ENCODE measurements around the gene IL1RL2.

DNA sequence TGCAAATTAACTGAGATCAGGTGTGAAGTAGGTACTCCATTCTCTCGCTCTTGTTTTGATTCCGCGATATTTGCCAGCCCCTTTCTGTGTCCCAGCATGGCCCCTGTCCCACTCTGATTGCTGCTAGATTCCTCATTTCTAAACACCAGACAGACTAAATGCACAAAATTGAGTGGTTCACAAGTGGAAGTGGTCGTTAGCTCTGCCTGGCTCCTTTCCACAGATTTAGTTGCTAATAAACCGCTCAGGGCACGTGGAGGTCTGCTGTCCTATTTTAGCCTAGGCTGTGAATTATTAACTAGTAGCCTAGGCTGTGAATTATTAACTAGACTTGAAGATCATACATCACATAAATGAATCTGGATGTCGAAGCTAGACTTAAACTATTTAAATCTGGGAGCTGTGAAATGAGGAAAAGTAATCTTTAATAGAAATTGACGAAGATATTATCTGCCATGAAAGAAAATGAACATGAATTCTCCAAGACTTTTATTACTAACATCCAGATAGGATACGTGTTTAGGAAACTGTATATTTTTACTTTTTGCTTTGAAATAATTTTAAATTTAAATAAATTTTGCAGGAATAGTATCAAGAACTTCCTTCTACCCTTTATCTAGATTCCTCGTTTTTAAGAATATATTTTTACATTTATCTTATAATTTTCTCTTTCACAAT is 3.7 kb downstream of the IL1RL2 start:
- no peak for TF ChIP-seq ARNTL (CRISPR knock-in tag; IDR thresholded peaks at IDR 0.05; ENCODE audit: borderline replicate concordance, low read depth)
- TF ChIP-seq, protein P1, sequence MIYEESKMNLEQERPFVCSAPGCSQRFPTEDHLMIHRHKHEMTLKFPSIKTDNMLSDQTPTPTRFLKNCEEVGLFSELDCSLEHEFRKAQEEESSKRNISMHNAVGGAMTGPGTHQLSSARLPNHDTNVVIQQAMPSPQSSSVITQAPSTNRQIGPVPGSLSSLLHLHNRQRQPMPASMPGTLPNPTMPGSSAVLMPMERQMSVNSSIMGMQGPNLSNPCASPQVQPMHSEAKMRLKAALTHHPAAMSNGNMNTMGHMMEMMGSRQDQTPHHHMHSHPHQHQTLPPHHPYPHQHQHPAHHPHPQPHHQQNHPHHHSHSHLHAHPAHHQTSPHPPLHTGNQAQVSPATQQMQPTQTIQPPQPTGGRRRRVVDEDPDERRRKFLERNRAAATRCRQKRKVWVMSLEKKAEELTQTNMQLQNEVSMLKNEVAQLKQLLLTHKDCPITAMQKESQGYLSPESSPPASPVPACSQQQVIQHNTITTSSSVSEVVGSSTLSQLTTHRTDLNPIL (CRISPR knock-in tag; IDR thresholded peaks at IDR 0.05; ENCODE audit: low read depth), result no peak
- TF ChIP-seq ZNF565 (CRISPR knock-in tag; conservative IDR thresholded peaks at IDR 0.05; ENCODE audit: low read depth), result no peak
- no peak for TF ChIP-seq ZFP3 (CRISPR knock-in tag; IDR thresholded peaks at IDR 0.05)
- no peak for TF ChIP-seq ZNF8 (CRISPR knock-in tag; IDR thresholded peaks at IDR 0.05)
- TF ChIP-seq, protein P2, sequence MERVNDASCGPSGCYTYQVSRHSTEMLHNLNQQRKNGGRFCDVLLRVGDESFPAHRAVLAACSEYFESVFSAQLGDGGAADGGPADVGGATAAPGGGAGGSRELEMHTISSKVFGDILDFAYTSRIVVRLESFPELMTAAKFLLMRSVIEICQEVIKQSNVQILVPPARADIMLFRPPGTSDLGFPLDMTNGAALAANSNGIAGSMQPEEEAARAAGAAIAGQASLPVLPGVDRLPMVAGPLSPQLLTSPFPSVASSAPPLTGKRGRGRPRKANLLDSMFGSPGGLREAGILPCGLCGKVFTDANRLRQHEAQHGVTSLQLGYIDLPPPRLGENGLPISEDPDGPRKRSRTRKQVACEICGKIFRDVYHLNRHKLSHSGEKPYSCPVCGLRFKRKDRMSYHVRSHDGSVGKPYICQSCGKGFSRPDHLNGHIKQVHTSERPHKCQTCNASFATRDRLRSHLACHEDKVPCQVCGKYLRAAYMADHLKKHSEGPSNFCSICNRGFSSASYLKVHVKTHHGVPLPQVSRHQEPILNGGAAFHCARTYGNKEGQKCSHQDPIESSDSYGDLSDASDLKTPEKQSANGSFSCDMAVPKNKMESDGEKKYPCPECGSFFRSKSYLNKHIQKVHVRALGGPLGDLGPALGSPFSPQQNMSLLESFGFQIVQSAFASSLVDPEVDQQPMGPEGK (CRISPR knock-in tag; IDR thresholded peaks at IDR 0.05; ENCODE audit: borderline replicate concordance), result no peak
- TF ChIP-seq, protein P3, sequence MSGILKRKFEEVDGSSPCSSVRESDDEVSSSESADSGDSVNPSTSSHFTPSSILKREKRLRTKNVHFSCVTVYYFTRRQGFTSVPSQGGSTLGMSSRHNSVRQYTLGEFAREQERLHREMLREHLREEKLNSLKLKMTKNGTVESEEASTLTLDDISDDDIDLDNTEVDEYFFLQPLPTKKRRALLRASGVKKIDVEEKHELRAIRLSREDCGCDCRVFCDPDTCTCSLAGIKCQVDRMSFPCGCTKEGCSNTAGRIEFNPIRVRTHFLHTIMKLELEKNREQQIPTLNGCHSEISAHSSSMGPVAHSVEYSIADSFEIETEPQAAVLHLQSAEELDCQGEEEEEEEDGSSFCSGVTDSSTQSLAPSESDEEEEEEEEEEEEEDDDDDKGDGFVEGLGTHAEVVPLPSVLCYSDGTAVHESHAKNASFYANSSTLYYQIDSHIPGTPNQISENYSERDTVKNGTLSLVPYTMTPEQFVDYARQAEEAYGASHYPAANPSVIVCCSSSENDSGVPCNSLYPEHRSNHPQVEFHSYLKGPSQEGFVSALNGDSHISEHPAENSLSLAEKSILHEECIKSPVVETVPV (CRISPR knock-in tag; IDR thresholded peaks at IDR 0.05), result no peak

Measured in SK-N-SH treated with all-trans-retinoic acid at 6 μM for 48 hours (cell line).